Large intestine (tissue), 3 donors: ENCODE data around the gene DACT3. TPM values are rescaled to one million over a fixed set of nuclear protein-coding genes. Genes with fewer than 3 reads are reported as not detected.

Experiments
- DNase-seq, 2 donors: peaks; one replicate each; pipeline versions ENCODE4 v3.0.0 to v3.0.0-alpha.2; 2013
- H3K27ac ChIP-seq: one replicate; pipeline ENCODE4 v1.5.1; 2013; ENCODE audit warnings: low read length
- H3K27me3 ChIP-seq: 2 replicates; pipeline ENCODE4 v1.6.1; 2013; ENCODE audit warnings: low read length; ENCODE audit not compliant: control insufficient read depth, insufficient read depth
- H3K36me3 ChIP-seq: 2 replicates; pipeline ENCODE4 v1.6.1; 2013; ENCODE audit warnings: low read length; ENCODE audit not compliant: control insufficient read depth, insufficient read depth
- H3K4me1 ChIP-seq: one replicate; pipeline ENCODE4 v1.6.1; 2013; ENCODE audit warnings: low read length; ENCODE audit not compliant: control insufficient read depth, insufficient read depth
- H3K4me3 ChIP-seq: one replicate; pipeline ENCODE4 v1.5.1; 2013; ENCODE audit warnings: low read length
- H3K9me3 ChIP-seq: one replicate; pipeline ENCODE4 v1.6.1; 2013; ENCODE audit warnings: mild to moderate bottlenecking, low read depth, low read length, moderate library complexity; ENCODE audit not compliant: control insufficient read depth
- WGBS: methylation state at CpG from one replicate; pipeline ENCODE4 v1.1.5; 2013; ENCODE audit warnings: low lambda C conversion rate; ENCODE audit not compliant: insufficient coverage; 5-methylcytosine and 5-hydroxymethylcytosine counted together
- polyA plus RNA-seq: library from polyadenylated mRNA; unstranded; fragments of 120-200 nt; gene quantifications from one replicate; pipeline ENCODE4 v1.2.1, GENCODE V29; 2013

The DACT3 gene
- polyA plus RNA-seq, 1 donor: 13.7 TPM

- no peak for DNase-seq
- Histone ChIP-seq H3K36me3 (peaks cover 9% of the 10 kb centered on the region), H3K4me1 (no peaks in the 10 kb centered on the region), H3K9me3 (no peaks in the 10 kb centered on the region), H3K27me3 (no peaks in the 10 kb centered on the region), H3K4me3 (no peak overlapping the region), H3K27ac (no peak overlapping the region)
- WGBS: no CpG with 5 or more reads among the region's 3 CpGs
Measured at GRCh38 chr19:46668662-46669061, 7.7 kb upstream of the DACT3 start.

- H3K9me3 ChIP-seq: peaks cover 4% of the 10 kb centered on the region
- peaks cover 6% of the 10 kb centered on the region for H3K27me3 ChIP-seq
- 100% methylated on average over 2 of the region's 8 CpGs for WGBS
- no peak overlapping the region for H3K4me3 ChIP-seq
- peaks cover 11% of the 10 kb centered on the region for H3K4me1 ChIP-seq
- H3K27ac ChIP-seq: no peak overlapping the region
- no peak for DNase-seq
- H3K36me3 ChIP-seq: no peaks in the 10 kb centered on the region
Measured at GRCh38 chr19:46665072-46665471, 4.1 kb upstream of the DACT3 start.

- H3K36me3 ChIP-seq: no peaks in the 10 kb centered on the region
- H3K27ac ChIP-seq: peak overlapping the region; percentile 67
- peaks cover 14% of the 10 kb centered on the region for H3K4me1 ChIP-seq
- WGBS: no CpG with 5 or more reads among the region's 19 CpGs
- H3K27me3 ChIP-seq: peaks cover 32% of the 10 kb centered on the region
- peak overlapping the region; percentile 39 for H3K4me3 ChIP-seq
- DNase-seq: peak; percentile 77 to 82
- H3K9me3 ChIP-seq: peaks cover 4% of the 10 kb centered on the region
Measured at GRCh38 chr19:46661735-46662592, 982 bp upstream of the DACT3 start.

GRCh38 chr19:46660551-46661019 is 397 bp downstream of the DACT3 start:
- Histone ChIP-seq H3K4me1 (peaks cover 14% of the 10 kb centered on the region), H3K9me3 (peaks cover 4% of the 10 kb centered on the region), H3K36me3 (no peaks in the 10 kb centered on the region), H3K4me3 (peak overlapping the region; percentile 57), H3K27ac (peak overlapping the region; percentile 79), H3K27me3 (peaks cover 32% of the 10 kb centered on the region)
- no CpG with 5 or more reads among the region's 40 CpGs for WGBS
- DNase-seq: no peak

- Histone ChIP-seq H3K27me3 (peaks cover 33% of the 10 kb centered on the region), H3K27ac (peak overlapping the region; percentile 79), H3K4me1 (peaks cover 14% of the 10 kb centered on the region), H3K9me3 (peaks cover 4% of the 10 kb centered on the region), H3K36me3 (no peaks in the 10 kb centered on the region), H3K4me3 (peak overlapping the region; percentile 57)
- peak in 1 of 2 donors; percentile 41 for DNase-seq
- WGBS: no CpG with 5 or more reads among the region's 14 CpGs
Measured at GRCh38 chr19:46660008-46660517, 919 bp downstream of the DACT3 start.

- Histone ChIP-seq H3K36me3 (no peaks in the 10 kb centered on the region), H3K27me3 (peaks cover 40% of the 10 kb centered on the region), H3K27ac (peak overlapping the region; percentile 79), H3K4me3 (peak overlapping the region; percentile 57), H3K4me1 (peaks cover 14% of the 10 kb centered on the region), H3K9me3 (peaks cover 4% of the 10 kb centered on the region)
- peak in 1 of 2 donors; percentile 46 for DNase-seq
- no CpG with 5 or more reads among the region's 28 CpGs for WGBS
Measured at GRCh38 chr19:46659151-46660007, 1.6 kb downstream of the DACT3 start.

- peaks cover 56% of the 10 kb centered on the region for H3K27me3 ChIP-seq
- peaks cover 4% of the 10 kb centered on the region for H3K9me3 ChIP-seq
- no peak overlapping the region for H3K4me3 ChIP-seq
- peaks cover 10% of the 10 kb centered on the region for H3K4me1 ChIP-seq
- peaks cover 4% of the 10 kb centered on the region for H3K36me3 ChIP-seq
- H3K27ac ChIP-seq: no peak overlapping the region
- 100% methylated on average over 1 of the region's 5 CpGs for WGBS
- DNase-seq: no peak
Measured at GRCh38 chr19:46656541-46656940, 4.4 kb downstream of the DACT3 start.

- Histone ChIP-seq H3K9me3 (no peaks in the 10 kb centered on the region), H3K36me3 (peaks cover 4% of the 10 kb centered on the region), H3K4me3 (no peak overlapping the region), H3K4me1 (no peaks in the 10 kb centered on the region), H3K27ac (peak overlapping the region; percentile 63), H3K27me3 (peaks cover 59% of the 10 kb centered on the region)
- 0% methylated on average over 1 of the region's 16 CpGs for WGBS
- peak in 1 of 2 donors; percentile 48 for DNase-seq
Measured at GRCh38 chr19:46654621-46655152, 6.3 kb downstream of the DACT3 start.

- no peak overlapping the region for H3K4me3 ChIP-seq
- peaks cover 5% of the 10 kb centered on the region for H3K9me3 ChIP-seq
- no peak for DNase-seq
- H3K36me3 ChIP-seq: peaks cover 4% of the 10 kb centered on the region
- peaks cover 56% of the 10 kb centered on the region for H3K27me3 ChIP-seq
- no peak overlapping the region for H3K27ac ChIP-seq
- no peaks in the 10 kb centered on the region for H3K4me1 ChIP-seq
- WGBS: no CpG with 5 or more reads among the region's 7 CpGs
Measured at GRCh38 chr19:46650445-46650844, 10.5 kb downstream of the DACT3 start.
